Effector CD4-positive, alpha-beta T cell (primary cell): ENCODE data around the gene RMDN3.
A peak's percentile ranks its signal among the peaks of the same experiment; 100 is the strongest.

Source experiments
- DNase-seq: peaks from one replicate; pipeline ENCODE4 v3.0.0-alpha.2; 2020

RMDN3 gene

DNA sequence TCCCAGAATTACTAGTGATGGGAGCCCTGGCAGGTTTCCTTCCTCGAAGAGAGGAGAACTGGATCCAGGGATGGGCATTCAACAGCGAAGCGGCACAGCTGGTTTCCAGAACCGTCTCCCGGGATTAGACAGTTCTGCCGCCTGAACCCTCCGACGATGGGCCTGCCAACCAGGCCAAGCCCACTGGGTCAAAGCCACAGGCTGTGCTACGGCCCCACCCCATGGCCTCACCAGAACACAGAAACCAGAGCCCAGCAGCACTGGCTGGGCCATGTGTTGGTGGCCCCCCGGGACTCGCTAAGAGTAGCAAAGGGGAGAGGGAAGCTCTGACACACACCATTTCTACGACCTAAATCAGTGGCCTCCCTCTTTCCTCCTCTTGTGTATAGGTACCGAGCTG is 17.0 kb upstream of the RMDN3 start:
- no peak for DNase-seq

GRCh38 chr15:40771242-40771641 is 16.2 kb upstream of the RMDN3 start:
- DNase-seq: no peak

DNA sequence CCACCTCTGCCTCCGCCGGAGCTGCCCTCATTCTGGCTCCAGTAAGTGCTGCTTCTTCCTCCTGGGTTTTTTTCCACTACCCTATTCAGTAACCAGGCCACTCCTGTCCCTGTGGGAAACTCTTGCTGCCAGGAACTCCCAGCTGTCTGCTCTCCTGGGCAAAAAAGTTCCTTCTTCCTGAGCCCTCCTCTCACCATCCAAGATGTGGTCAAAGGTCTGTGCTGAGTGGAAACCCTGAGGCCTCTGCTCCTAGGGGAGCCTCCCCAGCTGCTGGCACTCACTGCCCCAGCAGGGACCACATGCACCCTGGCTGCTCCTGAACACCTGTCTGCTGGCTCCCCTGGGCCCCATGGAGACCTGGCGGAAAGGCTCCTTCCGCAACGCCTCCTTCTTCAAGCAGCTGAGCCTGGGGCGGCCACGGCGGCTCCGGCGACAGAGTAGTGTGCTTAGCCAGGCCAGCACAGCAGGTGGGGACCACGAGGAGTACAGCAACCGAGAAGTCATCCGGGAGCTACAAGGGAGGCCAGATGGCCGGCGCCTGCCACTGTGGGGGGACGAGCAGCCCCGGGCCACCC is 15.2 kb upstream of the RMDN3 start:
- no peak for DNase-seq

DNA sequence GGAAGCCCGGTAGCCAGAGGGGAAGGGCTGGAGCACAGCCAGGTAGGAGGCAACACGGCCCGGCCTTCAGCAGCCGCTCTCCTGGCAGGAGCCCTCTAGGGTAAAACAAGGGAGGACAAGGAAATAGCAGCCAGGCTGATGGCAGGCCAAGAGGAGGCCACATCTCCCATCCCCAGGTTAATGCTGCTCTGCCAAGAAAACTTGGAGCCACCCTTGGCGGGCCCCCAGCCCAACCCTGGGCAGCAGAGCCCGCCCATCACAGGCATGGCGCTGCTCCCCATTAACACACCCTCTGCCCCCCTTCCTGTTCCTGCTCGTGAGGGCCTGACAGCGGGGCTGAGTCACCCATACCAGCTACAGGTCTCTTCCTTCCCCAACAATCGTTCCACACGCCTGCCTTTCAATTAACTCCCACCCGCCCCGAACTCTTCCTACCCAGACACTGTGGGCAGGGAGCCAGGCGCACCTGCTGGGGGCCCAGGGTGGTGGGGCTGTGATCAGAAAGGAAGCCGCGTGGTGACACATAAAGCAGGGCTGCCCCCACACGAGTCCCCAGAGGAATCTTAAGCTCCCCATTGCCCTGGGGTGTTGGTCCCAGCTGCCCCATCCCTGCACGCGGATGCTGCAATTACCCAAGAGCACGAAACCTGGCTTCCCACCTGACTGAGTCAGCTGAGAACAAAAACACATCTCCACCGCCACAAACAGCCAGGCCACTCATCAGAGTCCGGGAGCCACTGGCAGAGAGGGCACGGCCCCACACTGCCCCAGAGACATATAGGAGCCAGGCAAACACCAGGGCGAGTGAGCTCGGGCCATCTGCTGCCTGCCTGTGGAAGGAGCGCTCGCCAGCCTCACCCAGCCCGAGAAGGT is 14.5 kb upstream of the RMDN3 start, which contains the start of gene C15orf62:
C15orf62 (plus strand) TSS at position 707 of the 873 bp plus-strand sequence. CDS start 516 bp downstream, outside the sequence.
- DNase-seq: peak; percentile 42

- DNase-seq: no peak
These were observed 13.6 kb upstream of the RMDN3 start for GRCh38 chr15:40768521-40769273.

GRCh38 chr15:40767838-40768500 is 12.9 kb upstream of the RMDN3 start:
- no peak for DNase-seq

DNA sequence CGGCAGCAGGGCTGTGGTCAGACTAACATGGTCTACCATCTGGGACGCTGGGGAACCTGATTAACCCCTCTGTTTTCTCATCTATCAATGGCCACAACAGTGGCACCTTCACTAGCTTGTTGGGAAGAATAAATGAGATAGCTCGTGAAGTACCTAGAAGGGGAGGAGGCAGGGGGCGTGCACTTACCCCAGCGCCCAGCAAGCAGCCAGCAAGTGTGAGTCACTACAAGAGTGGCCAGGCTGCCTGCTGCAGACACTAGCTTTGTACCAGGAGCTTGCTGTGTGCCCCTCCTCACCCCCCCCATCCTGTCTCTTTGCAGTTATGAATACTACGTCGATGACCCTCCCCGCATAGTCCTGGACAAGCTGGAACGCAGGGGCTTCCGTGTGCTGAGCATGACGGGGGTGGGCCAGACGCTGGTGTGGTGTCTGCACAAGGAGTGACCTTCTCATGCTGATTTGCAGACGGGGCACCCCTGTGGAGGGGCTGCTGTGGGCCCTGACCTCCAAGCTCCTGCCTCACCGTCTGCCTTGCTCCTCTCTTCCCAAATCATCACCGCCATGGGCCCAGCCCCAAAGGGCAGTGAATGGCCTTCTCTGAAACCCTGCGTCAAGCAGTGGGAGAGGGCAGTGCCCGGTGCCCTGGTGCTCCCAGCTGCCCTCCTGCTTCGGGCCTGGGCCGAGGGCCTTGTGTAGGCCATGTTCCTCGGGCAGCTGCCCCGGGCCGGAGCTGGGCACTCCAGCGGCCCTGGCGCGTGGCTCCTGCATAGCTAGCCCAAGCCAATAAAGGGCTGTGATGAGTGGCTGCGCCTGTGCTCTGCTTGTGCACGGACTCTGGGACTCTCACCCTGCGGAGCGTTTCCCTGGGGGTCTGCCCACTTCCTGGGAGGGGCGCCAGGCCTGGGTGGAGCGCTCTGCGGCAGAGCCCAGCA is 12.1 kb upstream of the RMDN3 start:
- no peak for DNase-seq

DNA sequence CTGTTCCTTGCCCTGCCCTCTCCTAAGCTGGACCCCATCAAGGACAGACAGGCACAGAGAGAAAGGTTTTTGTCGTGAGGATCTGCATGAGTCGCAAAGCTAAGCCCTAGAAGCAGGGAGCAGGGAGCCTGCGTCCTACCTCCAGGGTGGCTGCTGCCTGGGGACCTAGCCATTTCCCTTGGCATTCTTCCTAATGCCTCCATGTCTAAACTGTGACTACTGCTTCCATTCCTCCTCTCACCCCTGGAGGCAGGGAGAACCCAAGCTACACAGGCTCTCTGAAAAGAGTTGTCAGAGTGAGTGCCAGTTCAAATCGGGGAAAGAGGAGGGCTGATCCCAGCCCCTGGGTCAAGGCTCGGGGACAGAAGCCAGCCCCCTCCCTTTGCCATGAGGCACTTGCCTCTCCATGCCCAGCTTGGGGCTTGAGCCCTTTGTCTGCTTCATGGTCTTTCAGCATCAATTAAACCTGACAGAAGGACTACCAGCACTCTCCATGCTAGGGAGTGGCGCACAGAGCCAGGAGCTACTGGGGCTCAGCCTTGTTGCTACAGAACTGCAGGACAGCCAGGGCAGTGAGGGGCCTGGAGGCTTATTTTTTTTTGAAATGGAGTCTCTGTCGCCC is 11.3 kb upstream of the RMDN3 start:
- no peak for DNase-seq

- DNase-seq: no peak
These were observed 9.6 kb upstream of the RMDN3 start for GRCh38 chr15:40764629-40765103.

DNA sequence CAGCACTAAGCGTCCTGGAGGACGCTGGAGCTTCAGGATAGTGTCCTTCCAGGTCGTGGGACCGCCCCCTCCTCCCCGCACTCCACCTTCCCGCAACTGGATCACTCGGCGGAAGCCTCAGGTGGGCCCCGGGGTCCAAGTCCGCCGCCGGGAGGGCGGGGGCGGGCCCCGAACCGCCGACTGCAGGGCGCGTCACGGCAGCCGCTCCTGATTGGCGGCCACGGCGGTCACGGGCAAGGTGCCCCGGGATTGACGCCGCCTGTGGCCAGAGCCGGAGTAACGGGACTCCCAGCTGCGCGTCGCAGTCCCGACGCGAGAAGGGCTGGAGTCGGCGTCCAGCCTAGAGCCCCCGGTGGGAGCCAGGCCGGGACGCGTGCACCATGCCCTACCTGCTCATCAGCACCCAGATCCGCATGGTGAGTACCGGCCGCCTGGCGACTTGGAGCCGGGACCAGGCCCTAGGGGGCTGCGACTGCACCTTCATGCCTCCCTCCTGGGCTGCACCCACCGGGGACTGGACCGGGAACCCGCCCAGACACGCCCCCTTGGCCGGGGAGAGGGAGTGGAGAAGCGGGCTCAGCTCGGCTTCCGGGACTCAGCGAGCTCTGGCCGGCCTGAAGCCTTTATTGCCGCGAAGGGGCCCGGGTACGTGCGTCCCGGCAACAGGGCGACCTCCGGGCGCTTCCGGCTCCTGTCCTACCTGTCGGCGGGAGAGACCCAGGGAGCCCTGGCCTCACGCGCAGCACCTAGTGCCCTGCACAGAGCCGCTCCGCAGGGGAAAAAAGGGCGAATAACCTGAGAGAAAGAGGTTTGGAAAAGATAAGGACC is 9.0 kb upstream of the RMDN3 start, which contains the start of gene GCHFR:
GCHFR (plus strand) TSS at position 268 of the 828 bp plus-strand sequence; CDS start at position 381, 113 bp downstream.
- DNase-seq: peak; percentile 65

GRCh38 chr15:40762919-40763800 is 8.1 kb upstream of the RMDN3 start:
- DNase-seq: peak; percentile 23

GRCh38 chr15:40759961-40760360 is 4.9 kb upstream of the RMDN3 start:
- DNase-seq: no peak

DNA sequence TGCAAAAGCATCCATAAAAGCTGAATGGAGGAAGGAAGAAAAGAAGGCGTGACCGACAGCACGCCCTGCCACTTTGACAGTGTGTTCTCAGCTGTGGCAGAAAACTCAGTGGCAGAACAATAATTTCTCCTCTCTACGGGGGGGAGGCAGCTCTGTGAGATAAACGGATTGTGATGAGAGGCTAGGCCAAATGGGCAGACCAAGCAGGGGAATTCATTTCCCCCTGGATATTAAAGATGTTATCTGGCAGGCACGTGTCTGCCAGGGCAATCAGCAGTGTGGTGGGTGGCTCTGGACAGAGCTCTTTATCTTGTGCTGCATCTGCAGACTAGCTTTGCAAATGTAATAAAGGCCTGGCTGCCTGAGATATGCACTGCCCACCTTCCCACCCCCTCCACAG is 1.9 kb upstream of the RMDN3 start:
- DNase-seq: no peak

GRCh38 chr15:40755812-40756208 is 756 bp upstream of the RMDN3 start:
- no peak for DNase-seq

DNA sequence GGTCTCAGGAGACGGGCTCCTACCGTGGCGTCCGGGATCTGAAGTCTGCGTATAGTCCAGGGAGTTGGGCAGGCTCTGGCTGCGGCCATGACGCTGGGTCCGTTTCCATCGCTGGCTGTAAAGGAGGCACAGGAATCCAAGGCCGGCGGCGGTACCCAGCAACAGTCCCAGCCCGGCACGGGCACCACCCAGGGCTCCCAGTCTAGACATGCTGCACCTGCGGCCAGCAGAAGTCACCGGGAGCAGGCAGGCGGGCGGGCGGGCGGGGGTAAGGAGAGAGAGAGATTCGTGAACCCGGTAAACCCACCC is 526 bp downstream of the RMDN3 start:
- DNase-seq: no peak

DNA sequence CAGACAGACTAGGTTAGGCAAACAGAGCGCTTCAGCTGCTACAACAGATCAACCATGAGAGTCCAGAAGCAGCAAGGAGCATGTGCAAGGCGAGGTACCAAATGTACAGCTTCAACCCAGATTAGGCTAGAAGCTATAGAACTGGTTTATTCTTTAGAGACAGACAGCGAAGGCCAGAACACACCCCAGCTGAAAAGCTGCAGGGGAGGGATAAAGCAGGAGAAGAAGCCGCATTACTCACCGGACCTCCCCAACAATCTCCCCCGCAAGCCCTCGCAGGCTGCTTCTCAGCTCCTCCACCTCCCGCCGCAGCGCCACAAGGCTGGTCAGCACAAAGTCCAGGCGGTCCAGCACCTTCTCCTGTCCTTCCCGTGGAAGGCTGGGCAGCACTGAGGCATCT is 3.3 kb downstream of the RMDN3 start:
- no peak for DNase-seq

DNA sequence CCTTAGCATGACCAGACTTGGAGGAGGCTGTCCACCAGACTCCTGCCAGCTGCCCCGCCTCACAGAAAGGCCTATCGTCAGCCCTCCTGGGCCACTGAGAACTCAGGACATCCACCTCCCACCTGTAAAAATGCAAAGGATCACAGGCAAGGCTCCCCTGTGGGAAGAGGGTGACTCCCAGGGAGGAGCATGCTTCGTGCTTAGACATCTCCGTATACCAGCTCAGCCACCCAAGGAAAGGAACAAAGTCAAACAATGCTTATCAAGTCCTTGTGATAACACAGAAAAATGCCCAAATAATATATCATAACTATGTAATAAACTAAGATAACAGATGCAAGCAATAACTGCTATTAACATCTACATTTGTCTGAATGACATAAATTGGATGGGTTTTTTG is 4.2 kb downstream of the RMDN3 start:
- DNase-seq: no peak

DNA sequence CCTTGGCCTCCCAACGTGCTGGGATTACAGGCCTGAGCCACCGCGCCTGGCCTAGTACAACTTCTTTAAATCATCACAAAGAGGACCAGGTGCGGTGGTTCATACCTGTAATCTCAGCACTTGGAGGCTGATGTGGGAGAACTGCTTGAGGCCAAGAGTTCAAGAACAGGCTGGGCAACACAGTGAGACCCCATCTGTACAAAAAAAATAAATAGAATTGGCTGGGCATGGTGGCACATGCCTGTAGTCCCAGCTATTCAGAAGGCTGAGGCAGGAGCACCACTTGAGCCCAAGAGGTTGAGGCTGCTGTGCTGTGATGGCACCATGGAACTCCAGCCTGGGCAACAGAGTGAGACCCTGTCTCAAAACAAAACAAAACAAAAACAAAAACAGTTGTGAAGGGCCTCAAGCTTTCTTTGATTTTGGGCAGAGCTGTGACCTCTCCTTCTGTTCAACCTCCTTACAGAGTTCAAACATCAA is 5.9 kb downstream of the RMDN3 start:
- DNase-seq: no peak
